ENCODE results near the gene KIF25.

Gene KIF25

DNA sequence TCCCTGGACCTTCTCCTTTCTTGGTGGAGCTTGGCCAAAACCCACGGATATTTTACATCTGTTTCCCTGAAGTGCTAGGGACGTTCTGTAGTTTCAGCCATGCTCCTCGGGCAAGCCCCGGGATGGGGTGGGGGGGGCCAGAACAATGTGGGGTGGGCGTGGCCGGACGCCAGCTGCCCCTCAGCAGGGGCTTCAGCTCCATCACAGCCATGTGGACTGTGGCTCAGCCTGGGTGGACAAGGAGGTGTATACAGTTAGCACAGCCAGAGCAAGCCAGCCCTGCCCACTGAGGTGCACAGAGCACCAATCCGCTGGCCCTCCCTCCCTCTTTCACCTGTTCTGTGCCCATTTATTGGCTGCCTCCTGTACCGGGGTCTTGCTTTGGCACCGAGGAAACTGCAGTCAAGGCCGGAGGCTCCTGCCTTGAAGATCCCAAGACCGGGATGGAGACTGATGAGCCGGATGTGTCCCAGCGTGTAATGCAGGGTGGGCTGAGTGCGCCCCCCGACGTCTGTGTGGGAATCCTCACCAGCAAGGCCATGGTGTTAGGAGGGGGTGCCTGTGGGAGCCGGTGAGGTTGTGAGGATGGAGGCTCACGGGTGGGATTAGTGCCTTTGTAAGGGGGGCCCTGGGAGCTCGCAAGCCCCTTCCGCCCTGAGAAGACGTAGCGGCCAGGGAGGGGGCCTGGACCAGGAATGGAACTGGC, 53.6 kb downstream of the KIF25 start:
- no peak for DNase-seq (ENCODE audit: low read depth in 2 of 2)

DNA sequence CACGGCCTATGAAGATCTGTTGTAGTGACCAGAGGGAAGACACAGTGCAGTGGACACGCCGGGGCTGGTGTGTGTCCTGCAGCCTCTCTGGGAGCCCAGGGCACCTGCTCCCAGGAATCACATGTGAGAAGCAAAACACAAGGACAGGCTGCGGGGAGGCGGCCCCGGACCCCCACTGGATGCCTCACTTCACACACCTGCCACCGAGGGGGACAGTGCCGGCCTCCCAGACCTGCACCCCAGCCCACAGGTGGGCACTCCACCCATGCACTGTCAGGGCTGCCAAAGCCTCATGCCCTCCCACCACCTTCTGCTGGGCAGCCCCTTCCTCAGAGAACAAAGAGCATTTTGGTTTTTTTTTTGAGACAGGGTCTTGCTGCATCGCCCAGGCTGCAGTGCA, 54.2 kb downstream of the KIF25 start:
- DNase-seq (ENCODE audit: low read depth in 2 of 2), result no peak

DNA sequence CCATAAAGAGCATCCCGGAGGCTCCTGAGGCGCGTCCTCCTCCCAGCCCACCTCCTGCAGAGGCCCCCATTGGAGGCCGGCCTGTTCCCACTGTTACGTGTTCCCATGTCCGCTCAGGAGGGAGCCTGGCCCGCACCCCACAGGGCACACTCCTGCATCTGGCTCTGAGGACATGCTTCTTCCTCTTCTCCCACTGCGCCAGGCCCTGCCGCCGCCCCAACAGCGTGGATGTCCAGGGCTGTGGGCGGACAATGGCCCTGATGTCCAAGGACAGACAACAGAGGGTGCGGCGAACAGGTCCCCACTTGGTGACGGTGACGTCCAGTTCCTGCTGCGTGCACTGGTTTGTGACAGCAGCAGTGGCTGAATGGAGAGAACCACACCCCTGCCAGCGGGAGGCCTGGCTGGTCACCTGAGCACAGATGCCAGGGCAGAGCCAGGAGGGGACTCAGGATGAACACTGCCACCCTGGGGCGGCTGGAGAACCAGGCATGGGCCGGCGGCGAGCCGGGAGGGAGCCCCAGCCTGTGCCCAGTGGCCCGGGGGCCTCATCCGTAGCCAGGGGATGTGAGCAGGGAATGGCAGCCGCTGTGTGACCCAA, 54.9 kb downstream of the KIF25 start:
- no peak for DNase-seq (ENCODE audit: low read depth in 2 of 2)

DNA sequence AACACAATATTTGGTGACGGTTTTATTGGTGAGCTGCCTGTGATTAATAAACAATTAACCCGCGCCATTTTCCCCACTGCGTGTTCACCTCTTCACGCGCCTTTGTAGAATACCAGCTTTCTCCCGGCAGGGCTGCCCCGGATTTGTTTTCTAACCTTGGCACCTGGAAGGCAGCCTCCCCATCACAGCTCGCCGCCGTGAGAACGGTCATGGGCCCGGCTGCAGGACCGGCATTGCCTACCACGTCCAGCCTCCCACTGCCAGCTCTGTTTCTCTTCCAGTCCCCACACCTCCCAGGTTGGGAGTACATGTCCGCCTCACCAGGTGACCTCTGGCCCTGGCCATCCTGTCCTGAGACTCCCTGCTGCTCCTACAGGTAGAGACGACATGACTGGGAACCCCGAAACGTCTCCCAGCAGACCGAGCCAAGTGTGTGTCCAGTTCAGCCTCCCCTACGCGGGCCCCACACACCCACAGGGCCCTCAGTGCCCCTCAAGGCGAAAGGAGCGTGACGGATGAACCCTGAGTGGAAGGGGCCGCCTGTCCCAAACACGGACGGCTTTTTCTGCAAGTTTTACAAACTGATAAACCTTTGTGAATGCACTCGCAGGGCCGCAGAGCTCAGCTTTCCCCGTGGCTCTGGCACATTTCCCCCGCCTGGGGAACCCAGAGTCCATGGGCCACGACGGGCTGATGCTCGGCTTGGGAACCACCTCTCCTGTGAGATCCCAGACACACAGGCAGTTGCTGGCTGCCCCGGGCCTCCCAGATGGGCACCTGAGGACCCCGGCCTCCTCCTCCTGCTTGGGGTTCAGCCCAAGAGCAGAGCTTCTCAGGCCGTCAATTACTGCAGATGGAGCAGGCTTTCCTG, 55.9 kb downstream of the KIF25 start:
- DNase-seq (ENCODE audit: low read depth in 2 of 2), result no peak

DNA sequence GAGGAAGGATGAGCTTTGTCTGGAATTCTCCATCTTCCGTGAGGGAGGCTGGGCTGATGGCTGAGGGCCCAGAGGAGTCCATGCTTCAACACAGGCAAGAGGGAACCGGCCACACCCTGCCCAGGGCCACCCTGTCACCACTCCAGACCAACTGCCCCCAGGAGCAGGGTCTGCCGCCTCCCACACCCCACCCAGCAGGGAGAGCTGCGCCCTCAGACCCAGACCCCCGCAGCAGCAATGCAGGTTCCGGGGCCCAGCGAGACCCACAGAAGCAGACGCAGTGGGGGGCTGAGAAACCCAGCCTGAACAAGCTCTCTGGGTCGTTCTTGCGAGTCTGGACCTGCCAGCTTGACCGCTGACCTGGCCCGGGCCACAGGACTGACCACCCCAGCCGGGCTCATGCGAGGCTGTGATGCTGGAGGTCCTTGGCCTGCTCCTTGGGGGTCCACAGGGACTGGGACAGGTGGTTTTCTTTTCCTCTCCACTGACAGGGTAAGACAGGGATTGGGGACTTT, 56.5 kb downstream of the KIF25 start:
- DNase-seq (ENCODE audit: low read depth in 2 of 2), result no peak

DNA sequence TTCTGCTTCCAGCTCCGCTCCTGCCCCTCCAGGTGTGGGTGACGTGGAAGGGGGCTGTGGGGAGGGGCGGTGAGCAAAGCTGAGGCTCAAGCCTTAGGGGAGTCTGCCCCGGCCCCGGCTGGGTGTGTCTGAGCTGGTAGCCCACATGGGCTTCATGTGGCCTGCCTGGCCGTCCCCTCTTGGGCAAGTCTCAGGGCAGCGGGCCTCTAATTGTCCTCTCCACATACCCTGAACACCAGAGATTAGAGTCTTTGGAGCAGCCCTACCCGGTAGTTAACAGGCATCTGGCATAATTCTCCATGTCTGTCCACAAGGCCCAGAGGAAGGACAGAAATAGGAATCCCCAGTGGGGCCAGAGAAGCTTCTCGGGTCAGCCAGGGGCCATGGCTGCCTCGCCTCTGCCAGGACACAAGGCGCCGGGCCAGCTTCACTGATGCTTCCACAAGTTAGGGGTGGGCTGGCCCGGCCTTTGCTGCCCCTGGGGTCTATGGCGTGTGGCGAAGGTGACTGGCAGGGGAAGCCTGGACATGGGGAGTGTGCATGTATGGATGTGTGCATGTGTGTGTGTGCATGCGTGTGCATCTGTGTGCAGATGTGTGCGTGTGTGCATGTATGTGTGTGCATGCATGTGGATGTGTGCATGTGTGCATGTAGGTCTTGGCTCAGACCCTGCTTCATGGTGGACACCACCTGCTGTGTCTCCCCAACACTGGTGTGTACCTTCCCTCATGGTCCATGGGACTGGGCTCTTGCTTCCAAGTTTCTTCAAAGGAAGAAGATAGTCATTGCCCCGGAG, 57.5 kb downstream of the KIF25 start:
- no peak for DNase-seq (ENCODE audit: low read depth in 2 of 2)

DNA sequence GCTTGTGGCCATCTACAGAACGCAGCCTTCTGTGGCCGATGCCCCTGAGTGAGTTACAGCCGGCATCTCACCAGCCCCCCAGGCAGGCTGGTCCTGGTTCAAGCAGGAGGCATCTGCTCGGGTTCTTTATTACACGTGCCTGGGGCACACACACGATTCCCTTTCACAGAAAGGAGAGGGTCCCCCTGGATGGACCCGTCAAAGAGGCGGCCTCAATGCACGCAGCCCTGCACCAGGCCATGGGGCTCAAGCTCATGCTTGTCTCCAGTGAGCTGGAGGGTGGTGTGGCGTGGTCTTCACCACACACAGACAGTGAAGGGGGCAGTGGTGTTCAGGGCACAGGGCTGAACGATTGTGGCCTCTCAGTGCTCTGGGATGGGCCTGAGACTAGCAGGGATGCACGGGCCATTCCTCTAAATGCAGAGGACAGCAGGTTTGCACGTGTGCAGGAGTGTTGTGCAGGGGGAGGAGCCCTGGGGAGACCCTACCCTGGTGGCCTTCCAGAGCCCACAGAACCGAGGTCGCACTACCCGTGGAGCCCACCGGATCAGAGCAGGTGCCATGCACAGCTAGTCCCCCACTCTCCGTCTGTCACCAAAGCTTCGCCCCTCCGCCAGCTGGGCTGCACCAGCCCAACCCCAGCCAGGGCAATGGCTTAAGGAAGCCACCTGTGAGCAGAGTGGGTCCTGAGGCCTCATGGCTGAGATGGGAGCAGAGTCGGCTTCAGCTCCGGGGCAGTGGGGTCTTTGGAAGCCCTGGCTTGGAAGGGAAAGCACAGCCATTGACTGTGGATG, 58.4 kb downstream of the KIF25 start:
- no peak for DNase-seq (ENCODE audit: low read depth in 2 of 2)

DNA sequence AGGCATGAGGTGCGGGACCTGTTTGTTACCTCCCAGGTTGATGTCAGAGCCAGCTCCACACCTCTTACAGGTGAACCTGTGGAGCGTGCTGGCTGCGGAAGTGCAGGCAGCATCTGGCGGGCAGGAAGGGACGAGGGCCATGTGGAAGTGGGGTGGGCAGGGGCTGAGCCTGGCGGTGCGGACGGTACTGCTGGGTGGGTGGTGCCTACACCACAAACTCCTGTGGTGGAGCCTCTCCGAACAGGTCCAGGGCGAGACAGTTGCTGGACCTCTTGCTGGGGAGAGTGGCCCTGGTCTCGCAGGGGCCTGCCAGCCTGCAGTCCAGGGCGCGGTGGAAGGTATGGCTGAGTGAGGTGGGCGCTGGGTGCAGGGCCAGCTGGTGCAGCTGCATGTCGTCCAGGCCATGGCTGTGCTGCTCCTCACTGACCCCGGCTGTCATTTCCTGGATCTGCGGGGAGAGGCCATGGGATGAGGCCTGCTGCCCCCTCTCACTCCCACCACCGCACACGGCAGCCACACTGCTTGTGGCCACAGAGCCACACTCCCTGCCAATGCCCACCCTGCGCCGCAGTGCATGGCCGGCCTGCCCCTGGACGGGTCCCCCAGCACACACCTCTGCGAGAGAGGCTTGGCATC, 59.5 kb downstream of the KIF25 start:
- no peak for DNase-seq (ENCODE audit: low read depth in 2 of 2)

DNA sequence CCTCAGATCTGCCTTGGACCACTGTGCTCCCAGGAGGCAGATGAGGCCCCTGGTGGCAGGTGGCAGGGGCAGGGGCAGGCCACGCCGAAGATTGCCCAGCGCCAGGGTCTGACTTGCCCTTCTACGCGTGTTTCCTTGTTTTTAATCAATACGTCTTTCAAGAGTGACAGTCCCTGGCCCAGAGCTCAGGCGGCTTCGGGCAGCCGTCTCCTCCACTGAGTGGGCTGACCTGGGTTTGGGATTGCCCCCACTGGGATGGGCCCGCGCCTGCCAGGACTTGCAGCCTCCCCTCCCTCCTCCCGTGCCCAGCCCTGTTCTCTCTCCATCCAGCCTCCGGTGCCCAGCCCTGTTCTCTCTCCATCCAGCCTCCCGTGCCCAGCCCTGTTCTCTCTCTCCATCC, 60.4 kb downstream of the KIF25 start:
- no peak for DNase-seq (ENCODE audit: low read depth in 2 of 2)

DNA sequence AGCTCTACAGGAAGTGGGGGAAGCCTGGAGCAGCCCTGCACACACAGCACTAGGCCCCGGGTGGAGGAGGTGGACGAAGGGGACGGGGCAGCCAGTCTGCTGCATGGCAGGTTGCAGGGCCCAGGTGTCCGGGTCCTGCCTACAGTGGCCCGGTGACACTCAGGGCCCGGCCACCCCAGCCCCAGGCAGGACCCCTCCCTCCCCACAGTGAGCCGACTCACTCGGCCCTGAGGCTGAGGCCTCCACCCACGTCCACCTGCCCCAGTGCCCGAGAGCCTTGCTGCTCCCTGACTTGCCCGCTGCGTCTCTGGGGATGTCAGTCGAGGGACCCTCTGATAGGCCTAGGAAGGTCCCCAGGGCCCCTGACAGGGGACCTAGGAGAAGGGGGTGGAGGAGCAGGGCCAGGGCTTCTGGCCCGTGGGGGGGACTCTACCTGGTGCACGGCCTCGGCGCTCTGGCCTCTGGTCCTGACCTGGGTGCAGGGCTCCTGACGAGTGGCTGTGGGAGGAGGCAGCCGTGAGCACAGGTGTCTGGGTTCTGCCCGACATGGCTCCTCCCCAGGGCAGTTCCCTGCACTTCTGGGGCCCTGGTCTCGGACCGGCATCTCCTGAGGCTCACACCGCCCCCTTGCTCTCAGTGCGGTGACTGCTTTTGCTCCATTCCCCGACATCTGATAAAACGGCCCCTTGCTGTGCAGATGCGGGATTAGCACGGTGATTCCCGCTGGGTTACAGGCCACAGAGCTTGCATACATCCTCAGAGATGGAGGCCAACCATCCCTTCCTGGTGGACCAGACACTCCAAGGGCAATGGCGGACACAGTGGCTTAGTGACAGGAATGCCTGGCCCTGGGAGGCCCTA, 61.5 kb downstream of the KIF25 start:
- DNase-seq (ENCODE audit: low read depth in 2 of 2), result no peak

DNA sequence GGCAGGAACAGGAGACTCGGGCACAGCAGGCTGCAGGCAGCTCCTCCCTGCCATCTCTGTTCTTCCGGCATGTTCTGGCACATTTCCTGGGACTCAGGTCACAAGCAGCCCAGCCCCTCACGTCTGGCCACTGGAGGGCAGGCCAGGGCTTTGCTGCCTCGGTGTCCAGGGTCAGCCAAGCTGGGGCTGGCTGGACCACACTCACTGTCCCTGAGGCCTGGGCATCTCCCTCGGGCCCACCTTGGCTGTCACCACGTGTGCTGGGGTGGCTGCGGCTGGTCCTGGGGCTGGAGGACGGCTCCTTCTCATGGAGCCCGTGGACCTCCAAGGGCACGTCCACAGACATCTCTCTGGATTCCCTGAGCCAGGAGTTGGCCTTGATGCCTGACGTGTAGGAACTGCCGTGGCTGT, 63.1 kb downstream of the KIF25 start:
- DNase-seq (ENCODE audit: low read depth in 2 of 2), result no peak

DNA sequence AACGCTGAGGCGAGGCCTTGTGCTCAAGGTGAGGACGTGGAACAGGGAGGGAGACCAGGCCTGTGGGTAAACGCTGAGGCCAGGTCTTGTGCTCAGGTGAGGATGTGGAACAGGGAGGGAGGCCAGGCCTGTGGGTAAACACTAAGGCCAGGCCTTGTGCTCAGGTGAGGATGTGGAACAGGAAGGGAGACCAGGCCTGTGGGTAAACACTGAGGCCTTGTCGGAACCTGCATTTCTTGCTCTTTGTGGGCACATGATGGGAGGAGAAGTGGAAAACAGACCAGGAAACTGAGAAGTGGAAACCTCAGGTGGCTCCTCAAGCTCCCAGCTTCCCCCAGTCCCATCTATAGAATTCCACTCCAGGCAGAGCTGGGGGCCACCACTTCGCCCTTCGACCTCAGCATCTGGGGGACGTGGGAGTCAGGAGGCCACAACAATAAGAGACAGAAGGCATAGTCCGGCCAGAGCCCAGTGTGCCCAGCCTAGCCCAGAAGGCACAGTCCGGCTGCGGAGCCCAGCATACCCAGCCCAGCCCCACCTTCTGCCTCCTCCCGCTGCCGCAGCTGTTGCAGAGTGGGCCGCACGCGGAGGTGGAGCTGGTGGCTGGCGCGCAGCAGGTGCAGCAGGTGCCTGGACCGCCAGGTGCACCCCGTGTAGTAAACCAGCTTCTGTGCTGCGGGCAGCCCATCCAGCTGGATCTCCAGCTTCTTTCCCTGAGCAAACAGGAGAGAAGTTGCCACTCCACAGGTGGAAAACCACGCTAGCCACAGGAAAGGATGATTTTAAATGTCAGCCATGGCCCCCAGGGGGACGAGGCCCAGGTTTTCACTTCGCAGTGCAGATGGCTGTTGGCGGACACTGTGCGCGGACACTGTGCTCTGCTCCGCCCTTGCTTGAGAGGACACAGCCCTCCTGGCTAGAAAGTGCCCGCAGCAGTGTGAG, 64.1 kb downstream of the KIF25 start:
- DNase-seq (ENCODE audit: low read depth in 2 of 2), result no peak

DNA sequence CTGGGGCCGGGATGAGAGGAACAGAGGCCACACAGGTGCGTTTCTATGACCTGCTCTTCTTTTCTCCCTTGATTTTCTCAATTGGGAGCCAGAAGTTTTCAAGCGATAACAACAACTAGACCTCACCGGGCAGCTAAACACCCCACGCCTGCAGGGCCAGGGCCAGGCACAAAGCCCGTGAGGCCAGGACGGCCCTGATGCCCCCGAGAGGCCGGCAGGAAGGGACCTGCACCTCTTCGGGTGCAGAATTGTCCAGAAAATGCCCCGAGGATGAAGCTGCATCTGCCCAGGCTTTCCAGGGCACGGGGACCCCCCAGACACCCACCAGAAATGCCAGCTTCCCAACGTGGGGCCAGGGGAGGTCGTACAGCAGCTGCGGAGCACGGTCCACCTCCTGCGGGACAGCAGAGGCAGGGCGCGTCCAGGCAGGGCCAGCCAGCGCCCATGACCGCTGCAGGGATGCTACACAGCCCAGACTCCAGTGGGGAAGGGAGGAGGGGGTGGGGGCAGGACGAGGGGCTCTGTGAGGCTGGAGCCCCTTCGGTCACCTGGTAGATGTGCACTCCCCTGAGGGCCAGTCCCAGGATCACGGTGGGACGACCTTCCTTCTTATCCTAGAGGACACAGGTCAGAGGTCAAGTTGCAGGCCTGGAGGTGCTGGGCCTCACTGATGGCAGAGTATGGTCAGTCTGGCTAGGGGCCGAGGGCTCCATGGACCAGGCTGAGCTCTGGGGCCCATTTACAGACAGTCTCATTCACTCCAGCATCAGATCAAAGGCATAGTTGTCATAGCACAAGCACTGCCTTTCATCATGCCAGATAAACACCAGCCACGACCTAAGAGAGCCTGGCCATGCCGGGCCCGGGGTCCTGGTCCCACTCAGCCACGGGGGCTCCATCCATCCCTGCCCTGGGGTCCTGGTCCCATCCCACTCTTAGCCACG, 65.1 kb downstream of the KIF25 start:
- no peak for DNase-seq (ENCODE audit: low read depth in 2 of 2)

DNA sequence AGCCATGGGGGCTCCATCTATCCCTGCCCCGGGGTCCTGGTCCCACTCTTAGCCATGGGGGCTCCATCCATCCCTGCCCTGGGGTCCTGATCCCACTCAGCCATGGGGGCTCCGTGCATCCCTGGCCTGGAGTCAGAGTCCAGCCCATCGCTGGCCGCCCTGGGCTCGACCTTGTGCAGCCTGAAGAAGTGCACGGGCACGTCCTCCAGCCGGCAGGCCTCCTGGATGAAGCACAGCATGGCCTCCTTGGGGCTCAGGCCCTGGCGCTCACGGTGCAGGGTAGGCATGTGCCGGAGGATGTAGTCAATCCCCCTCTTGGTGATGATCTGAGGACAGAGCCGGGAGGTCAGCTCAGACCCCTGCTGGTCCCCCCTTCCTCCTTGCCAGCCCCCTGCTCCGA, 66.0 kb downstream of the KIF25 start:
- no peak for DNase-seq (ENCODE audit: low read depth in 2 of 2)

DNA sequence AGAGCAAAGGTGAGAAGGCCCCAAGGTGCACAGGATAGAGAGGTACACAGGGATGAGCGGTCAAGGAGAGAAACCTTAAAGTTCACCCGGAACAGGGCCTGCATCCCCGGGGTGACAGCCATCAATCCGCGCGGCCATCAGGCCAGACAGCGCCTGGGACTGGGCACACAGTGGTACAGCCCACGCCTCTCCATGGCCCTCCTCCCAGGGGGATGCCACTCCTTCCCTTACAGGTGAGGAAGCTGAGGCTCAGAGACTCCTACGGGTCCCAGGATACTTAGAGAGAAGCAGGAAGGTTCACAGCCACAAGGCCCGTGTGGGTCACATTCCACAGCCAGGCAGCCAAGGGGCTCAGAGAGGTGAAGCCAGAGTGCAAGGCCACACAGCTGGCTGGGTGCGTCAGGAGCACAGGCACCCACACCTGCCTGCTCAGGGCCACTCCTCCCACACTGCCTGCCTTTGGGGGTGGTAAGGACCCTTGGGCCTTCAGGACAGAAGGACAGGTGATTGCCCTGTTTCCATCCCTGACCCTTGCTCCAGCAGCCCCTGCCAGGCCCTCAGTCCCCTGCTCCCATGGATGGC, 66.8 kb downstream of the KIF25 start:
- DNase-seq (ENCODE audit: low read depth in 2 of 2), result no peak

DNA sequence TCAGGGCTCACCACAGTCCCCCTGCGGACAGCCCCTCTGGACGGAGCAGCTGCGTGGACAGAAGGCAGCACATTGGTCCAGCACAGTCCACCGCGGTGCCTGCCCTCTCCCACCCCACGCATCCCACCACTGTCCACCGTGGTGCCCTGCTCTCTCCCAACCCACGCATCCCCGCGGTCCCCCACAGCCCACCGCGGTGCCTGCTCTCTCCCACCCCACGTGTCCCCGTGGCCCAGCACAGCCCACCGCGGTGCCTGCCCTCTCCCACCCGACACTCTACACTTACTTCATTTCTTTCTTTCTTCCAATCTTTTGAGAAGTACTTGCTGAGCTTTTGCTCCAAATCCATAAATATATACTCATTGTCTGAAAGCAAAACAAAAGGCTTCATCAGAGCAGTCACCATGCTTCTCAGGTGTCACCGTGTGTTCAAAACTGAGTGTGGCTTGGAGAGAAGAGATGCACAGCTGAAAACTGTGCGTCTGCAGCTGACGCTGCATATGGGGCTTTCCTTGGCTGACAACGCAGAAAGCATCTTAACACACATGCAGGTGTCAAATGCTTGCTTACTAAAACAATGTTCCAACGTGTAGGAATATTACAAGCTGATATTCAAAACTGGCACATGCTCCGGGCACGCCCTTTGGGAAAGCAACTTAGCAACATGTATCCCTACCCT, 69.7 kb downstream of the KIF25 start:
- DNase-seq (ENCODE audit: low read depth in 2 of 2), result no peak

Measured in stimulated activated CD8-positive, alpha-beta memory T cell treated with anti-CD3 and anti-CD28 coated beads, Interleukin-15, amount 100 ng/mL, for 48 hours (primary cell).